K562 (cell line): ENCODE measurements around the gene SNTG2. TPM values are rescaled to one million over a fixed set of nuclear protein-coding genes. Genes with fewer than 3 reads are reported as not detected.

Source experiments
- ATAC-seq: fragments of 200-7000 bp; cut with Tn5 transposase; 3 replicates; pipeline ENCODE4 v1.9.1; 2020; ENCODE audit warnings: moderate library complexity
- BruUV-seq: library from RNA; stranded (reverse); fragments of 400-500 nt; replicated peaks from 2 replicates; lab custom pipeline; 2021; lab: Mats Ljungman, UMichigan
- CTCF ChIA-PET: fragments of 300-600 bp; formaldehyde crosslinking; extraction: SDS; loops from one replicate; lab custom pipeline; 2021; ENCODE audit warnings: low intra/inter-chr PET ratio; lab: Yijun Ruan, JAX
- POLR2A ChIA-PET: fragments of 300-600, 350-650 bp; sonication (Branson Sonifier 250); formaldehyde crosslinking; extraction: SDS; loops from one replicate; lab custom pipeline; 2021; ENCODE audit warnings: antibody characterized with exemption, inconsistent platforms; lab: Yijun Ruan, JAX
- DNase-seq, 4 experiments: peaks; one replicate each; pipeline versions ENCODE4 v3.0.0 to v3.0.0-alpha.2; 2011 to 2018; ENCODE audit warnings: low spot score in 3 of 4, mixed read lengths in 3 of 4; ENCODE audit errors: extremely low read depth in 1 of 4
- FAIRE-seq: peaks from 2 replicates; lab custom pipeline; 2011; peaks lifted over from hg19 to GRCh38; lab: Jason Lieb, UNC
- H2AFZ ChIP-seq: 2 replicates; pipeline ENCODE4 v1.6.0; 2011; ENCODE audit warnings: low read depth, low read length, control low read depth, inconsistent platforms
- H3K27ac ChIP-seq: fragments of 200-600 bp; 3 replicates; pipeline ENCODE4 v1.8.0; 2011; ENCODE audit warnings: low read depth, mild to moderate bottlenecking, control low read depth, inconsistent platforms, low read length, moderate library complexity, mixed read lengths; ENCODE audit errors: extremely low read depth
- H3K27me3 ChIP-seq, 2 experiments: fragments of 300-600 bp in 1 of 2; 2 replicates in 1 of 2; 3 replicates in 1 of 2; pipeline versions ENCODE4 v1.6.0 to v1.8.0; 2011; ENCODE audit warnings: inconsistent platforms in 2 of 2, low read length in 2 of 2, mild to moderate bottlenecking in 1 of 2, mixed read lengths in 1 of 2, moderate library complexity in 1 of 2; ENCODE audit not compliant: control insufficient read depth in 2 of 2, insufficient read depth in 2 of 2
- H3K36me3 ChIP-seq: fragments of 300-600 bp; 3 replicates; pipeline ENCODE4 v1.8.0; 2011; ENCODE audit warnings: mild to moderate bottlenecking, low read length, inconsistent platforms; ENCODE audit not compliant: control insufficient read depth, insufficient read depth
- H3K4me1 ChIP-seq, 2 experiments: fragments of 200-600 bp in 1 of 2; replicated peaks in 1 of 2; 2 replicates in 1 of 2; 3 replicates in 1 of 2; pipeline versions ENCODE4 v1.5.1 to v1.8.0; 2011; ENCODE audit warnings: inconsistent platforms in 2 of 2, low read length in 2 of 2, mild to moderate bottlenecking in 1 of 2, mixed read lengths in 1 of 2, moderate library complexity in 1 of 2; ENCODE audit not compliant: control insufficient read depth in 2 of 2, insufficient read depth in 2 of 2
- H3K4me2 ChIP-seq: 2 replicates; pipeline ENCODE4 v1.6.1; 2011; ENCODE audit warnings: low read length, control low read depth, inconsistent platforms, mixed read lengths; ENCODE audit not compliant: insufficient read depth
- H3K4me3 ChIP-seq: fragments of 200-600 bp; sonication (generic), shearing (Covaris generic); 2 replicates; pipeline ENCODE4 v1.5.1; 2016; ENCODE audit warnings: control low read depth, inconsistent platforms
- H3K79me2 ChIP-seq: fragments of 200-600 bp; 3 replicates; pipeline ENCODE4 v1.8.0; 2011; ENCODE audit warnings: low read length, inconsistent platforms; ENCODE audit not compliant: control insufficient read depth, insufficient read depth
- H3K9ac ChIP-seq, 2 experiments: 2 replicates each; pipeline versions ENCODE4 v1.6.0 to v1.6.1; 2011; ENCODE audit warnings: low read depth in 2 of 2, low read length in 2 of 2, control low read depth in 1 of 2, inconsistent platforms in 1 of 2, mild to moderate bottlenecking in 1 of 2, mixed read lengths in 1 of 2; ENCODE audit not compliant: insufficient read depth in 1 of 2
- H3K9me1 ChIP-seq: one replicate; pipeline ENCODE4 v1.6.0; 2011; ENCODE audit warnings: inconsistent platforms, mild to moderate bottlenecking, low read length, moderate library complexity; ENCODE audit not compliant: control insufficient read depth, insufficient read depth
- H3K9me3 ChIP-seq: replicated peaks from 2 replicates; pipeline ENCODE4 v1.5.1; 2011; ENCODE audit warnings: low read depth, low read length, inconsistent platforms; ENCODE audit not compliant: control insufficient read depth, insufficient read depth
- H4K20me1 ChIP-seq: replicated peaks from 2 replicates; pipeline ENCODE4 v1.6.1; 2011; ENCODE audit warnings: low read length, inconsistent platforms, mixed read lengths; ENCODE audit not compliant: control insufficient read depth, insufficient read depth
- HMG20B ChIP-seq: fragments of 250-450 bp; sonication (Bioruptor Pico); IDR thresholded peaks from 2 replicates; pipeline ENCODE4 v1.5.0; 2021; ENCODE audit warnings: mild to moderate bottlenecking
- POLR3G ChIP-seq: IDR thresholded peaks from 2 replicates; pipeline ENCODE4 v1.6.1; 2011; ENCODE audit not compliant: insufficient read length, insufficient replicate concordance; ENCODE audit errors: extremely low read depth
- PTTG1 ChIP-seq: fragments of 450-650 bp; IDR thresholded peaks from 2 replicates; pipeline ENCODE4 v1.6.1; 2016; ENCODE audit warnings: low read depth, mild to moderate bottlenecking, missing genetic modification characterization, missing compliant biosample characterization
- SMC3 ChIP-seq: conservative IDR thresholded peaks from 2 replicates; pipeline ENCODE4 v1.6.1; 2011; ENCODE audit warnings: low read depth, low read length, improper control_type of control experiment; ENCODE audit not compliant: insufficient read depth
- TAF1 ChIP-seq: IDR thresholded peaks from 2 replicates; pipeline ENCODE4 v1.6.1; 2011; ENCODE audit warnings: mild to moderate bottlenecking, low read length, moderate library complexity; ENCODE audit not compliant: insufficient read depth, control insufficient read depth, severe bottlenecking; ENCODE audit errors: extremely low read depth
- WGBS: fragments of 100-300 bp; shearing (Covaris generic); methylation state at CpG from one replicate; pipeline ENCODE4 v1.1.6; 2016; ENCODE audit warnings: low coverage, mixed read lengths; ENCODE audit not compliant: insufficient coverage; ENCODE audit errors: missing lambda C conversion rate; 5-methylcytosine and 5-hydroxymethylcytosine counted together
- in situ Hi-C: fragments of 300-500 bp; cut with MboI; formaldehyde crosslinking; loops from 4 replicates; pipeline ENCODE4 v1.15.0; 2018; ENCODE audit warnings: inconsistent platforms, mixed read lengths
- intact Hi-C: fragments of 100-400 bp; cut with micrococcal nuclease; formaldehyde crosslinking; loops from 2 replicates; pipeline ENCODE4 v1.14.2; 2022
- polyA plus RNA-seq, 8 experiments: library from polyadenylated mRNA; depleted of rRNA in 4 of 8; stranded (reverse) in 5 of 8; unstranded in 3 of 8; fragments of >200 nt; fragmentation: Nextera tagmentation in 2 of 8; fragmentation: Illumina TruSeq in 1 of 8; extraction: Ambion mirVana in 2 of 8; extraction: Trizol in 1 of 8; gene quantifications; 2 replicates each; pipeline versions ENCODE4 v1.2.1 to v1.2.3, GENCODE V29; 2011 to 2014; ENCODE audit warnings: inconsistent platforms in 1 of 8, missing spikeins in 1 of 8
- total RNA-seq, 7 experiments: library from RNA; depleted of rRNA in 6 of 7; stranded (reverse); fragments of >200 nt in 6 of 7; fragmentation: Illumina TruSeq in 2 of 7; extraction: Trizol in 2 of 7; gene quantifications; 2 replicates each; pipeline versions ENCODE4 v1.2.1 to v1.2.3, GENCODE V29; 2011 to 2021; ENCODE audit warnings: low replicate concordance in 1 of 7
- TF ChIP-seq, protein P1 (sequence below): fragments of 250-450 bp; sonication (Bioruptor Pico); IDR thresholded peaks from 2 replicates; pipeline ENCODE4 v1.5.0; 2022; ENCODE audit warnings: mild to moderate bottlenecking
- TF ChIP-seq, protein P2 (sequence below): sonication (generic); formaldehyde crosslinking; IDR thresholded peaks from 2 replicates; pipeline ENCODE4 v1.5.0; 2020; ENCODE audit warnings: missing genetic modification reagents
- TF ChIP-seq, protein P3 (sequence below): fragments of 450-650 bp; formaldehyde crosslinking; IDR thresholded peaks from 2 replicates; pipeline ENCODE4 v1.4.0; 2020; ENCODE audit warnings: mild to moderate bottlenecking

The SNTG2 gene
- total and polyA plus RNA-seq, 9 of the 15 experiments (the other 6 are each of a cell fraction or from before 2014, with no cell fraction given), result not detected

- Histone ChIP-seq H3K4me1 (no peaks in the 10 kb centered on the region; a peak in 1 of 5 replicates), H3K36me3 (no peaks in the 10 kb centered on the region), H3K27ac (no peak overlapping the region), H3K27me3 (no peaks in the 10 kb centered on the region), H3K4me2 (no peak overlapping the region), H3K9me3 (no peaks in the 10 kb centered on the region), H2AFZ (no peak overlapping the region), H3K9ac (no peak overlapping the region), H3K4me3 (no peak overlapping the region), H3K79me2 (no peaks in the 10 kb centered on the region), H3K9me1 (no peaks in the 10 kb centered on the region)
- BruUV-seq, result no TSS peak
- CTCF ChIA-PET, result no interaction called here
- no peak for ATAC-seq
- intact Hi-C loops (no loop called here), in situ Hi-C loops (no loop called here)
- FAIRE-seq, result no peak
- POLR2A ChIA-PET, result no interaction called here
- WGBS, result 2% methylated on average over 12 of the region's 12 CpGs
- TF ChIP-seq PTTG1 (tag), result no peak
- TF ChIP-seq POLR3G, result no peak
- TF ChIP-seq SMC3, result no peak
- TF ChIP-seq HMG20B (CRISPR knock-in tag), result no peak
- TF ChIP-seq TAF1, result no peak
- TF ChIP-seq, protein P1, sequence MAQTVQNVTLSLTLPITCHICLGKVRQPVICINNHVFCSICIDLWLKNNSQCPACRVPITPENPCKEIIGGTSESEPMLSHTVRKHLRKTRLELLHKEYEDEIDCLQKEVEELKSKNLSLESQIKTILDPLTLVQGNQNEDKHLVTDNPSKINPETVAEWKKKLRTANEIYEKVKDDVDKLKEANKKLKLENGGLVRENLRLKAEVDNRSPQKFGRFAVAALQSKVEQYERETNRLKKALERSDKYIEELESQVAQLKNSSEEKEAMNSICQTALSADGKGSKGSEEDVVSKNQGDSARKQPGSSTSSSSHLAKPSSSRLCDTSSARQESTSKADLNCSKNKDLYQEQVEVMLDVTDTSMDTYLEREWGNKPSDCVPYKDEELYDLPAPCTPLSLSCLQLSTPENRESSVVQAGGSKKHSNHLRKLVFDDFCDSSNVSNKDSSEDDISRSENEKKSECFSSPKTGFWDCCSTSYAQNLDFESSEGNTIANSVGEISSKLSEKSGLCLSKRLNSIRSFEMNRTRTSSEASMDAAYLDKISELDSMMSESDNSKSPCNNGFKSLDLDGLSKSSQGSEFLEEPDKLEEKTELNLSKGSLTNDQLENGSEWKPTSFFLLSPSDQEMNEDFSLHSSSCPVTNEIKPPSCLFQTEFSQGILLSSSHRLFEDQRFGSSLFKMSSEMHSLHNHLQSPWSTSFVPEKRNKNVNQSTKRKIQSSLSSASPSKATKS (CRISPR knock-in tag), result no peak
- TF ChIP-seq, protein P2, sequence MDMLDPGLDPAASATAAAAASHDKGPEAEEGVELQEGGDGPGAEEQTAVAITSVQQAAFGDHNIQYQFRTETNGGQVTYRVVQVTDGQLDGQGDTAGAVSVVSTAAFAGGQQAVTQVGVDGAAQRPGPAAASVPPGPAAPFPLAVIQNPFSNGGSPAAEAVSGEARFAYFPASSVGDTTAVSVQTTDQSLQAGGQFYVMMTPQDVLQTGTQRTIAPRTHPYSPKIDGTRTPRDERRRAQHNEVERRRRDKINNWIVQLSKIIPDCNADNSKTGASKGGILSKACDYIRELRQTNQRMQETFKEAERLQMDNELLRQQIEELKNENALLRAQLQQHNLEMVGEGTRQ, result no peak
- TF ChIP-seq, protein P3, sequence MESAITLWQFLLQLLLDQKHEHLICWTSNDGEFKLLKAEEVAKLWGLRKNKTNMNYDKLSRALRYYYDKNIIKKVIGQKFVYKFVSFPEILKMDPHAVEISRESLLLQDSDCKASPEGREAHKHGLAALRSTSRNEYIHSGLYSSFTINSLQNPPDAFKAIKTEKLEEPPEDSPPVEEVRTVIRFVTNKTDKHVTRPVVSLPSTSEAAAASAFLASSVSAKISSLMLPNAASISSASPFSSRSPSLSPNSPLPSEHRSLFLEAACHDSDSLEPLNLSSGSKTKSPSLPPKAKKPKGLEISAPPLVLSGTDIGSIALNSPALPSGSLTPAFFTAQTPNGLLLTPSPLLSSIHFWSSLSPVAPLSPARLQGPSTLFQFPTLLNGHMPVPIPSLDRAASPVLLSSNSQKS (CRISPR knock-in tag), result no peak
- TF ChIP-seq, all 486 proteins: peak for 0
- no peak for DNase-seq
- H4K20me1 ChIP-seq, result no peaks in the 10 kb centered on the region
These were observed 165.3 kb downstream of the SNTG2 start for GRCh38 chr2:1115843-1116539.
